Right atrium auricular region (tissue), 2 donors: ENCODE data around the gene CXCL5. TPM values are rescaled to one million over a fixed set of nuclear protein-coding genes. Genes with fewer than 3 reads are reported as not detected.
A peak's percentile ranks its signal among the peaks of the same experiment; 100 is the strongest.

Experiments used
- DNase-seq: peaks from one replicate; pipeline ENCODE4 v3.0.0-alpha.2; 2019; ENCODE audit warnings: low spot score
- H3K27ac ChIP-seq, 2 donors: fragments of 200-600 bp; sonication (generic); 1 replicate in 1 of 2; 2 replicates in 1 of 2; pipeline ENCODE4 v1.5.1; 2016 to 2019
- H3K27me3 ChIP-seq, 2 donors: fragments of 200-600 bp; sonication (generic); one replicate each; pipeline versions ENCODE4 v1.5.1 to v1.6.0; 2017 to 2019
- H3K36me3 ChIP-seq: fragments of 200-600 bp; sonication (generic); one replicate; pipeline ENCODE4 v1.5.1; 2016
- H3K4me1 ChIP-seq, 2 donors: fragments of 200-600 bp; sonication (generic); one replicate each; pipeline versions ENCODE4 v1.5.1 to v1.6.0; 2017 to 2019
- H3K4me3 ChIP-seq, 2 donors: fragments of 200-600 bp; sonication (generic); 1 replicate in 1 of 2; 2 replicates in 1 of 2; pipeline ENCODE4 v1.5.1; 2017 to 2019; ENCODE audit warnings: mild to moderate bottlenecking in 1 of 2, moderate library complexity in 1 of 2
- H3K9me3 ChIP-seq, 2 donors: fragments of 200-600 bp; sonication (generic); one replicate each; pipeline ENCODE4 v1.5.1; 2019
- total RNA-seq, 2 donors: library from RNA; depleted of rRNA; stranded (reverse); fragments of >200 nt; gene quantifications; one replicate each; pipeline ENCODE4 v1.1.0, GENCODE V29; 2016
- TF ChIP-seq, protein P1 (sequence below), 2 donors: fragments of 200-600 bp; sonication (generic); IDR thresholded peaks; one replicate each; pipeline ENCODE4 v1.5.1; 2019; ENCODE audit warnings: antibody characterized with exemption in 2 of 2

CXCL5 gene
- total RNA-seq, 2 donors from 2014 or later = not detected

DNA sequence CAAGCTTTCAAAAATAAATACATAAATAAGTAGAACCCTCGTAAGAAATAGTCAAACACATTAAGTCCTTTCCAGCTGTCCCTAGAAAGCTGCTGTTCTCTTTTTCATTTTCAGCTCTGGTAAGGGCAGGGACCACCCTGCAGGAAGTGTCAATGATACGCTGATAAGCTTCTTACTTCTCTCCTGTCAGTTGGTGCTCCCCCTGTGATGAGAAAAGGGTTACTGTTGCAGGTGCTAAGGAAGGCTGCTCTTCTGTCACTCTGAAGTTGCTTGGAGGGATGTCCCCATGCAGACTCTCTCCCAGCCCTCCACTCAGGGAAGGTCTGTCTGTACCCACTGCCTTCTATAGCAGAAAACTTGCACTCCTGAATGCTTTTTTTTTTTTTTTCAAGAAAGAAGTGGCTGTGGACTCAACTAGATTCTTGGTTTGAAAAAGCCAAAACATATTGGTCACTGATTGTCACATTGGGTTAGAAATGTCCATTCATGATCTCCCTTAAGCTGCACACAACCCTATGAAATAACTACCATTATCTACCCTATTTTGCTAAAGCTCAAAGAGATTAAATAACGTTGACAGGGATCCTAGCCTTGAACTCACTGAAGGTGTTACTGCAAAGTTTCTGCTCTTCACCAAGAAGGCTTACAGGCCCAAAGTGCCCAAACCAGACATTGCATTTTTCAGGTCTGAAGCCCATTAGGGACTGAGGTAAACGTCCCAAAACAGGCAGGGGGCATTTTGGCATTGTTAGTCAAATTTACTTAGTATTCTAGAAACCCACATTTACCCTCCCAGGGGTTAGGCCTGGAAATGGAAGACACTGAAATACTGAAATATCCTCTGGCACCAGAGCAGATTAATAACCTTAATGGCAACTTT is 38.8 kb upstream of the CXCL5 start:
- H3K4me1 ChIP-seq = peaks cover 3 to 8% of the 10 kb centered on the region in 2 donors
- TF ChIP-seq, protein P1, sequence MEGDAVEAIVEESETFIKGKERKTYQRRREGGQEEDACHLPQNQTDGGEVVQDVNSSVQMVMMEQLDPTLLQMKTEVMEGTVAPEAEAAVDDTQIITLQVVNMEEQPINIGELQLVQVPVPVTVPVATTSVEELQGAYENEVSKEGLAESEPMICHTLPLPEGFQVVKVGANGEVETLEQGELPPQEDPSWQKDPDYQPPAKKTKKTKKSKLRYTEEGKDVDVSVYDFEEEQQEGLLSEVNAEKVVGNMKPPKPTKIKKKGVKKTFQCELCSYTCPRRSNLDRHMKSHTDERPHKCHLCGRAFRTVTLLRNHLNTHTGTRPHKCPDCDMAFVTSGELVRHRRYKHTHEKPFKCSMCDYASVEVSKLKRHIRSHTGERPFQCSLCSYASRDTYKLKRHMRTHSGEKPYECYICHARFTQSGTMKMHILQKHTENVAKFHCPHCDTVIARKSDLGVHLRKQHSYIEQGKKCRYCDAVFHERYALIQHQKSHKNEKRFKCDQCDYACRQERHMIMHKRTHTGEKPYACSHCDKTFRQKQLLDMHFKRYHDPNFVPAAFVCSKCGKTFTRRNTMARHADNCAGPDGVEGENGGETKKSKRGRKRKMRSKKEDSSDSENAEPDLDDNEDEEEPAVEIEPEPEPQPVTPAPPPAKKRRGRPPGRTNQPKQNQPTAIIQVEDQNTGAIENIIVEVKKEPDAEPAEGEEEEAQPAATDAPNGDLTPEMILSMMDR (IDR thresholded peaks at IDR 0.05) = no peak
- DNase-seq = no peak
- H3K4me3 ChIP-seq = peak overlapping the region in 1 of 2 donors; percentile 66
- no peak overlapping the region for H3K27ac ChIP-seq
- no peaks in the 10 kb centered on the region for H3K9me3 ChIP-seq
- H3K36me3 ChIP-seq = no peaks in the 10 kb centered on the region
- no peaks in the 10 kb centered on the region for H3K27me3 ChIP-seq

DNA sequence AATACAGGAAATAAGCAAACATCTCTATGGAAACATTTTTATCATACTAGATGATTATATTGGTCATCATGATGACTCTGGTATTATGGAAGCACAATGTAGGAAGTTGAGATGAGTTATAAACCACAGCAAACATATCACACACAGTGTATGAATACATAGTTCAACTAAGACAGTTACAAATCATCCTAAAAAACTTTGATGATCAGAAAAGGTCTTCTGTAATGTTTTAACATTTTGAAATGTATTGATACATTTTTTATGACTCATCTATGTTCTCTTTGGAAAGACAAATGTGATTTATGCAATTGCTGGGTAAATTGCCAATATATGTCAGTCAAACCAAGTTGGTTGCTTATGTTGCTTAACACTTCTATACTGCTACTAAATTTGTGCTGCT is 35.3 kb upstream of the CXCL5 start:
- no peak for DNase-seq

DNA sequence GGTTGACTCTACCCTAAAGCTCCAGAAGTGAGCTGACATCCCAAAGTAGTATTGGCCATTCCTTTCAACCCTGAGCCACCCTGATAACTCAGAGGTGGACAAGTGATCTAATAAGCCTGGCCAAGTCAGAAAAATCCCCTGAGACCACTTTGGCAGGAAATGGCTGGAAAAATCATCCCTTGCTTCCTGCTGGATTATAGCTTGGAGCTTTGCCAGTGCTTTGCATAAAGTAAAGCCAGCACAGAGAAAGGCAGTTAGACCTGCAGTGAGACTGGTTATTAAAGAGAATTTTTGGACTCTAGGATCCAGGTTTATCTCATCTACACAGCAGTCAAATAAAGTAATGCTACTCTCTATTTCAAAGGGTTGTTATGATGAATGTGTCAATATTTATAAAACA is 33.6 kb upstream of the CXCL5 start:
- no peak for DNase-seq
- Histone ChIP-seq H3K27ac (no peak overlapping the region), H3K9me3 (peaks cover 0 to 8% of the 10 kb centered on the region in 2 donors), H3K4me3 (no peak overlapping the region), H3K27me3 (no peaks in the 10 kb centered on the region), H3K36me3 (no peaks in the 10 kb centered on the region), H3K4me1 (no peaks in the 10 kb centered on the region)
- TF ChIP-seq, protein P1 (IDR thresholded peaks at IDR 0.05) = no peak

More for the DNA sequence above, 35.3 kb upstream of the CXCL5 start:
- no peak overlapping the region for H3K27ac ChIP-seq
- H3K4me3 ChIP-seq = no peak overlapping the region
- no peaks in the 10 kb centered on the region for H3K27me3 ChIP-seq
- TF ChIP-seq, protein P1 (IDR thresholded peaks at IDR 0.05) = no peak
- peaks cover 0 to under 1% of the 10 kb centered on the region in 2 donors for H3K9me3 ChIP-seq
- peaks cover 3 to 8% of the 10 kb centered on the region in 2 donors for H3K4me1 ChIP-seq
- H3K36me3 ChIP-seq = no peaks in the 10 kb centered on the region

DNA sequence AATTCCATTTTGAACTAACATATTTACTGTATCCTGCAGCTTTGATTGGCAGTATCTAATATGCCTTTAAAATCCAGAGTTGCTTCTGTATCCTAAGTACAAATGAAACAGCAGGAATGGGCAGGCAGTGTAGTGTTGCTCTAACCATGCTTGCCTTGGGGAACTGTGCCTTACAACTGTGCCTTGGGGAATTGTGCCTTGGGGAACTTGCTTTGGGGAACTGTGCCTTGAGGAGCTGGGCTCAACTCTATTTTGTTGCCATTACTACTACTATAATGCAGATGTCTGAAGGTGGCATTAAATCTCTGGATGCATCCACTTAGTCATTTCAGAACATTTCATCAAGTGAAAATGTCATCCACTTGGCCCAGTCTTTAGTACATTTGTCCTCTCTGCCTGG is 33.1 kb upstream of the CXCL5 start:
- TF ChIP-seq, protein P1 (IDR thresholded peaks at IDR 0.05) = no peak
- Histone ChIP-seq H3K4me1 (no peaks in the 10 kb centered on the region), H3K9me3 (peaks cover 0 to 8% of the 10 kb centered on the region in 2 donors), H3K27me3 (no peaks in the 10 kb centered on the region), H3K36me3 (no peaks in the 10 kb centered on the region), H3K4me3 (no peak overlapping the region), H3K27ac (no peak overlapping the region)
- no peak for DNase-seq

DNA sequence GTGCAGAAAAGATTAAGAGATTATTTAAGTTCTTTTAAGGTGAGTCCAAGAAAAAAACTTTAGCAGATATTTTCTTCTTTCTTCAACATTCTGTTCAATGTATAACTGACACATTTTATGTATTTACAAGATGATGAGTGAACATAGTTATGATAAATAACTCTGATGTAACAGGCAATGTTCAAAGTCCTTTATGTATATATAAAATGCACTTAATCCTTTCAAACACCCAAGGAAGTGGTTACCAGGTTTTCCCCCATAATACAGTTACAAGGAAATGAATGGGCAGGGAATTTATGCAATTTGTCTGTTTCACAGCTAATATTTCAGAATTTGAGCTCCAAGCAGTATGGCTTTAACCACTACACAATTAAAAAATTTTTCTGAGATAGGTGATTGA is 31.8 kb upstream of the CXCL5 start:
- no peak for DNase-seq
- Histone ChIP-seq H3K36me3 (no peaks in the 10 kb centered on the region), H3K4me3 (no peak overlapping the region), H3K4me1 (no peaks in the 10 kb centered on the region), H3K27ac (no peak overlapping the region), H3K9me3 (peaks cover 0 to 15% of the 10 kb centered on the region in 2 donors), H3K27me3 (no peaks in the 10 kb centered on the region)
- TF ChIP-seq, protein P1 (IDR thresholded peaks at IDR 0.05) = no peak
